CD4-positive, alpha-beta T cell treated with Interferon gamma for 1 hour (primary cell): ENCODE measurements around the gene ASB7.
"Not testable (repeated sequence)": the region's sequence is repeated elsewhere in the genome, so short reads cannot be mapped to it uniquely, and the experiment has no call there.

Experiments
- DNase-seq: peaks from one replicate; pipeline ENCODE4 v3.0.0-alpha.2; 2020

Gene ASB7

GRCh38 chr15:100653608-100654007 lies 51.2 kb downstream of the ASB7 start:
- no peak for DNase-seq

GRCh38 chr15:100658895-100659294 lies 56.5 kb downstream of the ASB7 start:
- DNase-seq: no peak

- no peak for DNase-seq
Measured at GRCh38 chr15:100661156-100661555, 58.8 kb downstream of the ASB7 start.

- no peak for DNase-seq
Measured at GRCh38 chr15:100663086-100663914, 60.9 kb downstream of the ASB7 start.

- no peak for DNase-seq
Measured at GRCh38 chr15:100663915-100664281, 61.5 kb downstream of the ASB7 start.

- no peak for DNase-seq
Measured at GRCh38 chr15:100665570-100665969, 63.2 kb downstream of the ASB7 start.

GRCh38 chr15:100667405-100668347 lies 65.3 kb downstream of the ASB7 start:
- DNase-seq: no peak

GRCh38 chr15:100668348-100668745 lies 66.0 kb downstream of the ASB7 start:
- no peak for DNase-seq

- no peak for DNase-seq
Measured at GRCh38 chr15:100669260-100669659, 66.9 kb downstream of the ASB7 start.

- no peak for DNase-seq
Measured at GRCh38 chr15:100670505-100671021, 68.2 kb downstream of the ASB7 start.

GRCh38 chr15:100671124-100671680 lies 68.8 kb downstream of the ASB7 start:
- no peak for DNase-seq

GRCh38 chr15:100671858-100672543 lies 69.6 kb downstream of the ASB7 start:
- no peak for DNase-seq

- DNase-seq: no peak
Measured at GRCh38 chr15:100672959-100673358, 70.6 kb downstream of the ASB7 start.

- DNase-seq: not testable (repeated sequence)
Measured at GRCh38 chr15:100679151-100679550, 76.8 kb downstream of the ASB7 start.

- no peak for DNase-seq
Measured at GRCh38 chr15:100680726-100681125, 78.3 kb downstream of the ASB7 start.

GRCh38 chr15:100681335-100681746 lies 79.0 kb downstream of the ASB7 start:
- DNase-seq: no peak

- DNase-seq: no peak
Measured at GRCh38 chr15:100682468-100682867, 80.1 kb downstream of the ASB7 start.

GRCh38 chr15:100683434-100683833 lies 81.0 kb downstream of the ASB7 start:
- no peak for DNase-seq

- no peak for DNase-seq
Measured at GRCh38 chr15:100684591-100684990, 82.2 kb downstream of the ASB7 start.

GRCh38 chr15:100686021-100686724 lies 83.8 kb downstream of the ASB7 start:
- DNase-seq: no peak

GRCh38 chr15:100686725-100687473 lies 84.5 kb downstream of the ASB7 start:
- no peak for DNase-seq
